NCI-H446 (cell line): ENCODE results near the gene TEPSIN.

Experiments used
- DNase-seq, 2 experiments: peaks; one replicate each; lab custom pipeline; 2025; lab: John Stamatoyannopoulos, UW

Gene TEPSIN

GRCh38 chr17:81184555-81184954 lies 54.3 kb downstream of the TEPSIN start:
- DNase-seq = no peak

GRCh38 chr17:81183807-81184206 lies 55.0 kb downstream of the TEPSIN start:
- no peak for DNase-seq

DNA sequence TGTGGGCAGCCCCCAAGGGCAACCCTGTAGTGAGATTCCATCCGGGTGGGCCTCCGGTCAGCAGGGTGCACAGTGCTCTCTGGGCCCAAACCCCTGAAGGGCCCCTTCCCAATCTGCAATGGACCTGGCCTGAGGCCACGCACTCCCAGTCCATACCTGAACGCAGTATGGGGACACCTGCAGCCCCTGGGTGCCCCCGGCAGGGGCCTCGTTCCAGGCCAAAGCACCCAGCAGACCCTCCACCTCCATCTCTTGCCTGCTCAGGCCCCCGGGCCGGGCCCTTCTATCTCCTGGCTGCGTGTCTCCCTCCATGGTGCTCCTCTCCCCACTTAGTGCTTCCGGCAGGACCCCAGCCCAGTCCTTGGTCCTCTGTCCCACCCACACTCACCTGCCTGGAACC lies 55.5 kb downstream of the TEPSIN start:
- no peak for DNase-seq

GRCh38 chr17:81182596-81182995 lies 56.3 kb downstream of the TEPSIN start:
- DNase-seq = no peak

DNA sequence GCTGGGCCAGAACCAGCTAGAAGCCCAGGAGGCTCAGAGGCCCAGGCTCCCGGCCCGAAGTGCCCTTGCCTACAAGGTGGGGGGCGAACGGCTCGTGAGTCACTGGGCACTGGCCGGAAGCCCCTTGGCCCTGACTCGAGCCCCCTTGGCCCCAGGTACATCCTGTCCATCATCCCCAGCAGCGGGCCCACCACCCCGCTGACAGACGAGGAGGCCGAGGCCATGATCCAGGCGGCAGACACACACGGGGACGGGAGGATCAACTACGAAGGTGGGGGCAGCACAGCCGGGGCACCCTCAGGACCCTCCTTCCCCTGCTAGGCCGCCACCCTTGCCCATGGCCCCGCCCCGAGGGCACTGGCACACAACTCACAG lies 57.1 kb downstream of the TEPSIN start:
- DNase-seq = no peak

DNA sequence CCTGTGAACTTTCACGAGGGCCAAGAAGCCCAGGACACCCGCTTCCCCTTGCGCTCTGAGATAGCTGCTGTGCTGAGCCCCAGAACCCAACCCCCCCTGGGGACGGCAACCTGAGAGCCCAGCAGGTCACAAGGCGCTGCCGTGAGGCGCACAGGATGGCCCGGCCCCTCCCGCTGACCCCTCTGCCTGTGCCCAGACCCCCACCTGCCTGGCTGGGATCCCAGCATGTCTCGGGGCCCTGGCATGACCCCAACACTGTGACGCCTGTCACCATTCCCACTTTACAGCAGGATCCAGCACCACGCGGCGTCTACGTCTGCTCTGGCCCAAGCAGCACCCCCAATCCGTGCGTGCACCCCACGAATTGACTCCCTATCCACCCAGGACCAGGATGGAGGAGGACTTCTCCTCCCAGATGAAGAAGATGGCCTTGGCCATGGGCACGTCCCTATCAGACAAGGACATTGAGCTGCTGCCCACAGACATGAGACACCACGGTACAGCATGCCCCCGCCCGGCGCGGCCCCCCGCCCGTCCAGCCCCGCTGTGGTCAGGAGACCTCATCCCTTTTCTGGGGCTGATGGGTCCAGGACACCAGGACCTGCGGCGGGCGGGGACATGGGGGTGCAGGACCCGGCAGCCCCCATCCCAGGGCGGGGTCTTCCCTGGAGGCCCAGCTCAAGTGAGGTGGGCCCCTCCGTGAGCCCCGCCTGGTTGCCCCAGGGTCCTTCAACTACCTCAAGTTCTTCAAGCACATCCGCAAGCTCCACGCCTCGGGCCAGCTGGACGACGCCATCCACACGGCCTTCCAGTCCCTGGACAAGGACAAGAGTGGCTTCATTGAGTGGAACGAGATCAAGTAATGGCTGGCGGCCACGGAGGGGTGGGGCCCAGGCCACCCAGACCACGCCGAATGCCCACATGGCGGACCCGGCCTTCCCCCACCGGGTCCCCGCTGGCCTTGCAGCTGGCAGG lies 57.7 kb downstream of the TEPSIN start:
- DNase-seq = no peak

- no peak for DNase-seq
Observed at GRCh38 chr17:81179861-81180260, 59.0 kb downstream of the TEPSIN start.

DNA sequence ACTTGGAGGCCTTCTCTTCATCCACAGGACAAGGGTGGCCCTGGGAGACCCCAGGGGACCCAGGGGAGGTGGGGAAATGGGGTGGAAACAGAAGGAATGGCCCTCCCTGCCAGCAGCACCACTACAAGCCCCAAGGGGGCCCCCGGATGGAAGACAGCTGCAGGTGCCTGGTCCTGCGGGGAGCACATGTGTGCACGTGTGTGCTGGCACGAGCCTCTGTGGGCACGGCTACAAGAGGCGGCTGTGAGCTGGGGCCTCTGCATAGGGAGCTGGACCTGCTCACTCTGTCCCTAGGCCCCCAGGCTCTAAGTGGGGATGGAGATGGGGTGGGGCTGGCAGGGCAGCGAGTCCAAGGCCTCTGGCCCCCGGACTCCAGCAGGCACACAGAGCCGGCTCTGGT lies 59.6 kb downstream of the TEPSIN start:
- no peak for DNase-seq
